IPS-18c (cell line): ENCODE data around the gene HPCAL1.
A peak's percentile ranks its signal among the peaks of the same experiment; 100 is the strongest.
"Not testable (repeated sequence)": the region's sequence is repeated elsewhere in the genome, so short reads cannot be mapped to it uniquely, and the experiment has no call there.

ENCODE experiments used
- H3K4me3 ChIP-seq: 2 replicates; pipeline ENCODE4 v1.7.0; 2013; ENCODE audit warnings: low read depth, mild to moderate bottlenecking, low read length, moderate library complexity; ENCODE audit not compliant: insufficient read depth
- H3K9me3 ChIP-seq: one replicate; pipeline ENCODE4 v1.6.1; 2013; ENCODE audit warnings: mild to moderate bottlenecking, low read length, moderate library complexity; ENCODE audit not compliant: control insufficient read depth, insufficient read depth

HPCAL1 gene

GRCh38 chr2:10302479-10303180 is at the start of gene HPCAL1:
Gene HPCAL1 (plus strand): TSS chr2:10302904. CDS start chr2:10419758, 116,854 bp downstream.
- H3K4me3 ChIP-seq = peak within 1 kb of the TSS; percentile 78
- H3K9me3 ChIP-seq = no peaks in the 10 kb centered on the region

DNA sequence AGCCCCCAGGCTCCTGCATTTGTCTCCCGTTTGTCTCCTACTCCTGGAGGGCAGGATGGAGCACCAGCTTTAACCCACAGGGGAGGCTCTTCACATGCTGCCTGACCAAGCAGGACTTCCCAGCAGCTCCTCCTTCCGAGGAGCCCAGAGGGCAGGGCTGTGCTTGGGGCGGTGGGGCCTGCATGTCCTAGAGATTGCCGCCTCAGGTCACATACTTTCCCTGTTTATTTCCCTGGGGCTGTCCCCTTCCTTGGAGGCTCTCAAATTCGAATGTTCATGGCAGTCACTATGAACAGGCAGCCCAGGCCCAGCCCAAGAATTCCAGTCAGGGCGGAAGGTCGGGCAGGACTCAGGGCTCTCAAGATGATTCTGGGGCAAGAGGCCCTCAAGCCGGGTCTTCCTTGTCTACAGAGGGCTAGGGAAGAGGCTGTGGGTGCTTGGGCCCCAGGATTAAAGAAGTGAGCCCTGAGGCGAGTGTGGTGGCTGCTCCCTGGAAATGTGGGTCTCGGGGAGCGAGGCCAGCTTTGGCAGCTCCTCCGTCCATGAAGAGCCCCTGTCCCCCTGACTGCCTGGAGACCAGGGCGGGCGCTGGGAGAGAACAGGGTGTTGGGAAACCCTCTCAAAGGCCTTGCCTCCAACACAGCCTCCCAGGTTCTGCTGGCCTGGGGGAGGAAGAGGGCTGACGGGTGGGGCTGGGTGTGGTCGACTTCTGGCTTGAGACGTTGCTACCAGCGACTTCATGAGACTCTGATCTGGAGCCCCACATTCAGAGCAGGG is 48.9 kb upstream of the HPCAL1 start:
- Histone ChIP-seq H3K9me3 (no peaks in the 10 kb centered on the region), H3K4me3 (no peak overlapping the region)

GRCh38 chr2:10254373-10255188 is 48.1 kb upstream of the HPCAL1 start:
- Histone ChIP-seq H3K9me3 (no peaks in the 10 kb centered on the region), H3K4me3 (no peak overlapping the region)

DNA sequence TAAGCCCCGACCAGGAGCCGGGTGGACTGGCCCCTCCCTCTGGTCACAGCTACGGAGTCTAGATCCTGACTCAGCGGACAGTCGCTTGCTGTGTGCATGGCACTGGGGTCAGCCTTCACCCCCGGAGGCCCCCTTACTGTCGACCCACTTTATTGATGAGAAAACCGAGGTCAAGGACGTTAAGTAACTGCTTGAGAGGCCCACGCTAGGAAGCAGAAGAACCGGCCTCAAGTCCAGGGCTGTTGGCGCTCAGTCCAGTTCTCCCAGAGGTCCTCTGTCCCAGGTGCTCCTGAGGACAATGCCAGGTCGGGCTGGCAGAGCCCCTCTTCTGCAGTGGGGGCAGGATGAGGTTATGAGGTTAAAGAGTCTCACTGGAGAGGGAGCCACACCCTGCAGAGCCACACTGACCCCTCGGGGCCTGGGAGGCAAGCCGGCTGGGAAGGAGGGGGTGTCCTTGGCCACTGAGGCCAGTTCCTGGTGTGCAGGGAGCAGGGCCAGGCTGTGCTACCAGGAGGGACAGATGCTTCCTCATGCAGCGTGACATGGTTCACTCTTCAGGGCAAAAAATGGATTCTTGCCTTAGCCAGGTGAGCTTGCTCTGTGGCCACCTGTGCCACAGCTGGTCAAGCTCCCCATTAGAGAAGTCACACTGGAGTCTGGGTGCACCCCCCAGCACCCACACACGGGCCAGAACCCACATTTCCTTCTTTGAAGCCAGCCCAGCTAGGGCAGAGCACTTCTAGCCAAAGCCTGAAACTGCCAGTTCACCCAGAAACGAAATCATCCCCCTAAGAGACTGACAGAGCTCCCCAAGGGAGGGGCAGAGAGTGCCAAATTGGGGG is 47.3 kb upstream of the HPCAL1 start:
- H3K9me3 ChIP-seq = no peaks in the 10 kb centered on the region
- H3K4me3 ChIP-seq = no peak overlapping the region

- Histone ChIP-seq H3K9me3 (no peaks in the 10 kb centered on the region), H3K4me3 (no peak overlapping the region)
Observed at GRCh38 chr2:10256031-10256514, 46.6 kb upstream of the HPCAL1 start.

- Histone ChIP-seq H3K9me3 (no peaks in the 10 kb centered on the region), H3K4me3 (no peak overlapping the region)
Observed at GRCh38 chr2:10256515-10257031, 46.1 kb upstream of the HPCAL1 start.

DNA sequence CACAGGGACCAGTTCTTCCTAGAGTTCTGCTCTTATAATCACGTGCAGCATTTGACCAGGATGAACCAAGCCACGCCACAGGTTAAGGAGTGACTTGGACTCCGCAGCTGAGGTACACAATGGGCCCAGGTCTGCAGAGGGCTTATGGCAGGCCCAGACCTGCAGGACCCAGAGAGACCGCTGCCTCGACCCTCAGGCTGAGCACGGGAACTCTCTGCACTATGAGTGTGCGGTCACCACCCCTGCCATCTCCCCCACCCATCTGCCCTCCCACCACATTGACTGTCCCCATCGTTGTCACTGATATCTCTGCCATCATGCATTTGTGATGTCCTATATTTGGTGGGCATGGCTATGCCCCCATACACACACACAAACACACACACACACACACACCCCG is 45.7 kb upstream of the HPCAL1 start:
- H3K4me3 ChIP-seq = no peak overlapping the region
- no peaks in the 10 kb centered on the region for H3K9me3 ChIP-seq

DNA sequence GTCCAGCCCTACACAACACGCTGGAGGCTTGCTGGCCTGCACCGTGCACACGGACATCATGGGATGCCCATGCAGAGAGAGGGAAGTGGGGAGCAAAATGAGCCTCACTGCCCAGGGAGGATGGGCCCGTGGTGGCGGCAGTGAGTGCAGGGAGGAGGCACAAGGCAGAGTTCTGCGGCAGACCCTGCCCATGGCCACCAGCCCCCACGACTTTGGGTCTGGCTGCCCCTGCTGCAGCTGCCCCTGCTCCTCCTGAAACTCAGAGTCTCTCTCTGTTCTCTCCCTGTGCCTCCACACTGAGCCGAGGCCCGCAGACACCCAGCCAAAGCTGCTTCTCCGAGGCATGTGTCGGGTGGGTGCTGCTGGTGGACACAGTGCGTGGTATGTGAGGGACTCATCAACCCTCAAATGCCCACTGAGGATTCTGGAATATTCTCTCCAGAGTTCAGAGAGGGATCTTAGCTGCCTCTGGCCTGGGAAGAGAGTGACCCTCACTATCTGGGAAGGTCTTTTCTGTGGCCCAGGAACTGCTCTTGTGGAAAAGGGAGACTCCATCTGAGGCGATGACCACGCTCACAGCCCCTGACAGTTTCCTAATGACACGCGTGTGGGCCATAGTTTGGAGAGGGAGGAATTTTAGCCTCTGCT is 45.1 kb upstream of the HPCAL1 start:
- Histone ChIP-seq H3K9me3 (no peaks in the 10 kb centered on the region), H3K4me3 (no peak overlapping the region)

GRCh38 chr2:10258326-10258725 is 44.4 kb upstream of the HPCAL1 start:
- Histone ChIP-seq H3K9me3 (no peaks in the 10 kb centered on the region), H3K4me3 (no peak overlapping the region)

DNA sequence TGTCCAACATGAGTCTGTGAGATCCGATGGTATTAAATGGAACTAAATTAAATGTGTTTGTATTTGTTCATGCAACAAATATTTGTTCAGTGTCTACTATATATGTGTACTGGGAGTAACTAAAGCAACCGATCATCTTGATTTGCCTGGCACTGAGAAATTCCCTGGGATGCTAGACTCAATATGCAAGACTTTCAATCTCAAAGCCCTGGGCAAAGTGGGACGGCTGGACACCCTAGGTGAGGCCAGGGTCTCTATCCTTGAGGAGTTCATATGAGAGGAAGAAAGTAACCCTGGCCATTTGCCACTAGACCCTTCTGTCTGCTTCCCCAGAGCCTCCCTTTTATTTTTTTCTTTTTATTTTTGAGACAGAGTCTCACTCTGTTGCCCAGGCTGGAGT is 44.0 kb upstream of the HPCAL1 start:
- Histone ChIP-seq H3K9me3 (no peaks in the 10 kb centered on the region), H3K4me3 (no peak overlapping the region)

DNA sequence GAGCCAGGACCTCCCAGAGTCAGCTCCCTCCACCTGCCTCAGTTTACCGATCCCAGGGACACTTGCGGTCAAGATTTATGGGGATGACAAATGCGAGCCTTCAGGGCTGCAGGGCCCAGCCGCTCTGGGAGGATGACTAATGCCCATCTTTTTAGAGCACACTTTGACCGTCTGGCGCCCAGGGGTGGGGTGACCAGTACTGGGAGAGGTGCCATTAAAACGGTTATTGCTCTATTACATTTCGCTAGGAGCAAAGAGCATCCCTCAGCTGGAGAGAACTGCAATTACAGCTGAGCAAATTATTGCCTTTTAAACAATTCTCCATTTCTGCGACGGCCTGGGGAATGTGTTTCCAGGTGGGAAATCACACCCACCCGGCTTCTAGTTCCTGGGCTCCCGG is 42.6 kb upstream of the HPCAL1 start:
- Histone ChIP-seq H3K9me3 (no peaks in the 10 kb centered on the region), H3K4me3 (no peak overlapping the region)

- H3K4me3 ChIP-seq, H3K9me3 ChIP-seq: not testable (repeated sequence)
Observed at GRCh38 chr2:10263526-10263925, 39.2 kb upstream of the HPCAL1 start.

GRCh38 chr2:10264506-10265328 is 38.0 kb upstream of the HPCAL1 start:
- Histone ChIP-seq H3K4me3 (no peak overlapping the region), H3K9me3 (no peaks in the 10 kb centered on the region)

DNA sequence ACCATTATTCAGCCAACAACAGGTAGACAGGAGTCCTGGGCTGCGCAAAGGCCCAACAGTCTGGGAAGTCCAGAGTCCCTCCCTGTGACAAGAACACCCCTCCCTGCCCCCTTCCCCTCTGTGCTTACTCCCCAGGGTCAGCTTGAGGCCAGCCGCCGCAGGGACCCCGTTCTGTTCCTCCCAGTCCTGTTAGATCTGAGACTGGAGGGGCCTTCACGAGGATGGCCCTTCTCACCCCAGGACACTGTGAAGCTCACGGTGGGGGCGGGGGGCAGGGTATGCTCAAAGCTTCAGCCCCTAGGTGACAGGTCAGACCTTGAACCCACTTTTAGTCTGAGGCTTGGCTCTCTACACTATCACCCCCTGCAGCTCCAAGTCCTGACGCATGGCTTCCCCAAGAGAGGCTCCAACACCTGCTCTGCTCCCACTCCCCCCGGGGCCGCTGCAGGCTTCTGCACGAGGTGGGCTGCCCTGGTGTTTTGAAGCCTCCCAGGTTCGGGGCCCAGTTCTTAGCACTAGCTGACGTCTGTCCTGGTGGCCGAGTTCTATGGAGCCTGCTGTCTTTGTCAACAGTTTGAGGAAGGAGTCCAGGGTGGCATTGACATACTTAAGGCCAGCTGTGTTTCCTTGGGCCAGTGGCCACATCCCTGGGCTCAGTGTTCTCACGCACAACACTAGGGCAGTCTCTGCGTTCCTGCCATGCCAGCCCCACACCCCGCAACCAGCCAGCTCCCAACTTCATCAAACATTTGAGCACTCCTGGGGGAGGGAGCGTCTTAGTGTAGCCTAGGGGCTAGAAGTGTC is 37.2 kb upstream of the HPCAL1 start:
- Histone ChIP-seq H3K4me3 (no peak overlapping the region), H3K9me3 (no peaks in the 10 kb centered on the region)

DNA sequence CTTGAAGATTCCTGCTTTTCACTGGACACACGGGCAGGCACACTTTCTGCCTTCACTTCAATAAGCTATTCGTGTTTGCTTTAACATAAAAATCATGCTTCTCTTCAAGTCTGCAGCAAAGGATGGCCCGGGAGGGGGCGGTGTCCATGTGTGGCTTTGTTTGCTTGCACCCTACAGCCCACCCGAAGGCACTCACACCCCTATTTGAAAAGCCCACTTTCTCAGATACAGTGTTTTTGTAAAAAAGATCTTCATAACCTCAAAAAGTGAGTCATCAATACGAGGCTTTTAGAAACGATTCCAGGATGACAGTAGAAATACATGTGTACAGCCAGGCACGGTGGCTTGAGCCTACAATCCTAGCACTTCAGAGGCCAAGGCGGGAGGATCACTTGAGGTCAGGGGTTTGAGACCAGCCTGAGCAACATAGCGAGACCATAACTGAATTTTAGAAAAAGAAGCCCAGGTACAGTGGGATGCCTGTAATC is 36.5 kb upstream of the HPCAL1 start:
- Histone ChIP-seq H3K9me3 (no peaks in the 10 kb centered on the region), H3K4me3 (no peak overlapping the region)
